Body of pancreas (tissue), 4 donors: ENCODE results near the gene SLC40A1.

Experiments used
- POLR2A ChIP-seq, 3 donors: fragments of 450-650 bp; IDR thresholded peaks; one replicate each; pipeline ENCODE4 v1.6.1; 2016; ENCODE audit warnings: antibody characterized with exemption in 3 of 3, mild to moderate bottlenecking in 2 of 3
- TF ChIP-seq, protein P1 (sequence below), 7 experiments: fragments of 450-650 bp in 4 of 7; fragments of 200-600 bp in 3 of 7; sonication (generic) in 3 of 7; IDR thresholded peaks; one replicate each; pipeline ENCODE4 v1.5.1; 2016 to 2019; ENCODE audit warnings: antibody characterized with exemption in 7 of 7

GRCh38 chr2:189517847-189518535 lies 62.6 kb downstream of the SLC40A1 start:
- TF ChIP-seq, protein P1, sequence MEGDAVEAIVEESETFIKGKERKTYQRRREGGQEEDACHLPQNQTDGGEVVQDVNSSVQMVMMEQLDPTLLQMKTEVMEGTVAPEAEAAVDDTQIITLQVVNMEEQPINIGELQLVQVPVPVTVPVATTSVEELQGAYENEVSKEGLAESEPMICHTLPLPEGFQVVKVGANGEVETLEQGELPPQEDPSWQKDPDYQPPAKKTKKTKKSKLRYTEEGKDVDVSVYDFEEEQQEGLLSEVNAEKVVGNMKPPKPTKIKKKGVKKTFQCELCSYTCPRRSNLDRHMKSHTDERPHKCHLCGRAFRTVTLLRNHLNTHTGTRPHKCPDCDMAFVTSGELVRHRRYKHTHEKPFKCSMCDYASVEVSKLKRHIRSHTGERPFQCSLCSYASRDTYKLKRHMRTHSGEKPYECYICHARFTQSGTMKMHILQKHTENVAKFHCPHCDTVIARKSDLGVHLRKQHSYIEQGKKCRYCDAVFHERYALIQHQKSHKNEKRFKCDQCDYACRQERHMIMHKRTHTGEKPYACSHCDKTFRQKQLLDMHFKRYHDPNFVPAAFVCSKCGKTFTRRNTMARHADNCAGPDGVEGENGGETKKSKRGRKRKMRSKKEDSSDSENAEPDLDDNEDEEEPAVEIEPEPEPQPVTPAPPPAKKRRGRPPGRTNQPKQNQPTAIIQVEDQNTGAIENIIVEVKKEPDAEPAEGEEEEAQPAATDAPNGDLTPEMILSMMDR (IDR thresholded peaks at IDR 0.05), result no peak
- TF ChIP-seq POLR2A (IDR thresholded peaks at IDR 0.05), result no peak
